Subcutaneous abdominal adipose tissue (tissue), 5 donors: ENCODE data around the gene KRT81.
"Not testable (repeated sequence)": the region's sequence is repeated elsewhere in the genome, so short reads cannot be mapped to it uniquely, and the experiment has no call there.

ENCODE experiments used
- H3K27ac ChIP-seq: one replicate; pipeline ENCODE4 v1.7.0; 2013; ENCODE audit warnings: low read depth, mild to moderate bottlenecking, inconsistent platforms, low read length, moderate library complexity
- H3K27me3 ChIP-seq, 5 donors: one replicate each; pipeline ENCODE4 v1.7.0; 2013; ENCODE audit warnings: low read length in 5 of 5, inconsistent platforms in 1 of 5; ENCODE audit not compliant: control insufficient read depth in 5 of 5, insufficient read depth in 4 of 5
- H3K36me3 ChIP-seq, 5 donors: one replicate each; pipeline ENCODE4 v1.7.0; 2013; ENCODE audit warnings: low read length in 5 of 5; ENCODE audit not compliant: control insufficient read depth in 5 of 5, insufficient read depth in 5 of 5
- H3K4me1 ChIP-seq, 5 donors: one replicate each; pipeline ENCODE4 v1.7.0; 2013; ENCODE audit warnings: low read length in 5 of 5, mild to moderate bottlenecking in 3 of 5, moderate library complexity in 1 of 5; ENCODE audit not compliant: control insufficient read depth in 5 of 5, insufficient read depth in 5 of 5
- H3K4me3 ChIP-seq, 5 donors: one replicate each; pipeline ENCODE4 v1.7.0; 2013; ENCODE audit warnings: low read length in 5 of 5, low read depth in 1 of 5
- H3K9ac ChIP-seq, 5 donors: one replicate each; pipeline ENCODE4 v1.7.0; 2013; ENCODE audit warnings: low read length in 5 of 5, mild to moderate bottlenecking in 4 of 5, moderate library complexity in 3 of 5
- H3K9me3 ChIP-seq, 5 donors: one replicate each; pipeline ENCODE4 v1.7.0; 2013; ENCODE audit warnings: low read length in 5 of 5; ENCODE audit not compliant: control insufficient read depth in 5 of 5
- donor health status: healthy.
- donor health status: healthy.
- donor health status: healthy.
- donor health status: healthy.
- donor health status: healthy.

Gene KRT81

GRCh38 chr12:52263761-52264434, 27.4 kb downstream of the KRT81 start:
- H3K27ac ChIP-seq, result no peak overlapping the region
- peaks cover 0 to under 1% (median 0%) of the 10 kb centered on the region in 5 donors for H3K4me1 ChIP-seq
- peaks cover 5 to 28% (median 23%) of the 10 kb centered on the region in 5 donors for H3K27me3 ChIP-seq
- no peak overlapping the region for H3K9ac ChIP-seq
- H3K36me3 ChIP-seq, result no peaks in the 10 kb centered on the region
- no peaks in the 10 kb centered on the region for H3K9me3 ChIP-seq
- H3K4me3 ChIP-seq, result no peak overlapping the region

- Histone ChIP-seq H3K27me3 (peaks cover 7 to 35% (median 33%) of the 10 kb centered on the region in 5 donors), H3K4me3 (no peak overlapping the region), H3K27ac (no peak overlapping the region), H3K36me3 (no peaks in the 10 kb centered on the region), H3K9ac (no peak overlapping the region), H3K4me1 (peaks cover 0 to 9% (median 4%) of the 10 kb centered on the region in 5 donors), H3K9me3 (no peaks in the 10 kb centered on the region)
These were observed 29.0 kb downstream of the KRT81 start for GRCh38 chr12:52262286-52262685.

- peaks cover 0 to 9% (median 4%) of the 10 kb centered on the region in 5 donors for H3K4me1 ChIP-seq
- H3K27ac ChIP-seq, result no peak overlapping the region
- H3K36me3 ChIP-seq, result no peaks in the 10 kb centered on the region
- H3K27me3 ChIP-seq, result peaks cover 17 to 46% (median 42%) of the 10 kb centered on the region in 5 donors
- H3K9ac ChIP-seq, result no peak overlapping the region
- no peak overlapping the region for H3K4me3 ChIP-seq
- no peaks in the 10 kb centered on the region for H3K9me3 ChIP-seq
These were observed 30.2 kb downstream of the KRT81 start for GRCh38 chr12:52261208-52261484.

GRCh38 chr12:52260361-52261207, 30.8 kb downstream of the KRT81 start:
- Histone ChIP-seq H3K9ac (no peak overlapping the region), H3K27ac (no peak overlapping the region), H3K4me1 (peaks cover 0 to 9% (median 4%) of the 10 kb centered on the region in 5 donors), H3K9me3 (no peaks in the 10 kb centered on the region), H3K27me3 (peaks cover 17 to 50% (median 46%) of the 10 kb centered on the region in 5 donors), H3K4me3 (no peak overlapping the region), H3K36me3 (no peaks in the 10 kb centered on the region)

GRCh38 chr12:52259657-52260243, 31.6 kb downstream of the KRT81 start:
- no peak overlapping the region for H3K9ac ChIP-seq

GRCh38 chr12:52258335-52258901, 32.9 kb downstream of the KRT81 start:
- Histone ChIP-seq H3K4me1 (peaks cover 0 to 9% (median 4%) of the 10 kb centered on the region in 5 donors), H3K36me3 (no peaks in the 10 kb centered on the region), H3K9me3 (no peaks in the 10 kb centered on the region), H3K4me3 (no peak overlapping the region), H3K27ac (no peak overlapping the region), H3K9ac (no peak overlapping the region), H3K27me3 (peaks cover 17 to 59% (median 51%) of the 10 kb centered on the region in 5 donors)

More at GRCh38 chr12:52259657-52260243, 31.6 kb downstream of the KRT81 start:
- Histone ChIP-seq H3K27ac (no peak overlapping the region), H3K9me3 (no peaks in the 10 kb centered on the region), H3K4me3 (no peak overlapping the region), H3K27me3 (peaks cover 17 to 54% (median 47%) of the 10 kb centered on the region in 5 donors), H3K4me1 (peaks cover 0 to 9% (median 4%) of the 10 kb centered on the region in 5 donors), H3K36me3 (no peaks in the 10 kb centered on the region)

GRCh38 chr12:52257922-52258321, 33.4 kb downstream of the KRT81 start:
- not testable (repeated sequence) for H3K4me1 ChIP-seq, H3K9ac ChIP-seq, H3K9me3 ChIP-seq, H3K36me3 ChIP-seq, H3K27ac ChIP-seq, H3K4me3 ChIP-seq
- peaks cover 17 to 58% (median 51%) of the 10 kb centered on the region in 5 donors for H3K27me3 ChIP-seq

GRCh38 chr12:52257074-52257551, 34.2 kb downstream of the KRT81 start:
- H3K4me3 ChIP-seq, result no peak overlapping the region
- no peaks in the 10 kb centered on the region for H3K36me3 ChIP-seq
- no peak overlapping the region for H3K9ac ChIP-seq
- no peaks in the 10 kb centered on the region for H3K9me3 ChIP-seq
- peaks cover 0 to 9% (median 4%) of the 10 kb centered on the region in 5 donors for H3K4me1 ChIP-seq
- H3K27me3 ChIP-seq, result peaks cover 17 to 57% (median 44%) of the 10 kb centered on the region in 5 donors
- H3K27ac ChIP-seq, result no peak overlapping the region

GRCh38 chr12:52256584-52256935, 34.8 kb downstream of the KRT81 start:
- Histone ChIP-seq H3K4me1 (peaks cover 0 to 9% (median 4%) of the 10 kb centered on the region in 5 donors), H3K27ac (no peak overlapping the region), H3K4me3 (no peak overlapping the region), H3K9ac (no peak overlapping the region), H3K36me3 (no peaks in the 10 kb centered on the region), H3K9me3 (no peaks in the 10 kb centered on the region), H3K27me3 (peaks cover 17 to 53% (median 43%) of the 10 kb centered on the region in 5 donors)
